Stimulated activated CD4-positive, alpha-beta T cell treated with anti-CD3 and anti-CD28 coated beads, Interleukin-1b, Interleukin-23, amount 100 ng/mL, for 1 hour (primary cell): ENCODE results near the gene DOCK8.
A peak's percentile ranks its signal among the peaks of the same experiment; 100 is the strongest.

Experiments used
- DNase-seq, 2 donors: peaks; one replicate each; pipeline ENCODE4 v3.0.0-alpha.2; 2020; ENCODE audit warnings: low read depth in 2 of 2

DOCK8 gene

GRCh38 chr9:306907-307306, 92.2 kb downstream of the DOCK8 start:
- DNase-seq: peak in 1 of 2 donors; percentile 7

- no peak for DNase-seq
Measured at GRCh38 chr9:311841-312240, 97.2 kb downstream of the DOCK8 start.

GRCh38 chr9:312596-313320, 98.1 kb downstream of the DOCK8 start:
- DNase-seq: no peak

- no peak for DNase-seq
Measured at GRCh38 chr9:316382-316965, 101.8 kb downstream of the DOCK8 start.

GRCh38 chr9:318646-319045, 104.0 kb downstream of the DOCK8 start:
- no peak for DNase-seq

GRCh38 chr9:324971-325370, 110.3 kb downstream of the DOCK8 start:
- DNase-seq: no peak

- DNase-seq: no peak
Measured at GRCh38 chr9:326667-327066, 112.0 kb downstream of the DOCK8 start.

GRCh38 chr9:328453-328852, 113.8 kb downstream of the DOCK8 start:
- DNase-seq: no peak

GRCh38 chr9:331197-331596, 116.5 kb downstream of the DOCK8 start:
- no peak for DNase-seq

- DNase-seq: no peak
Measured at GRCh38 chr9:335373-335772, 120.7 kb downstream of the DOCK8 start.

- DNase-seq: no peak
Measured at GRCh38 chr9:336039-336438, 121.4 kb downstream of the DOCK8 start.

GRCh38 chr9:338602-339001, 123.9 kb downstream of the DOCK8 start:
- DNase-seq: no peak

- no peak for DNase-seq
Measured at GRCh38 chr9:341634-342421, 127.2 kb downstream of the DOCK8 start.

- no peak for DNase-seq
Measured at GRCh38 chr9:343773-344172, 129.1 kb downstream of the DOCK8 start.

GRCh38 chr9:346111-346571, 131.5 kb downstream of the DOCK8 start:
- no peak for DNase-seq

- DNase-seq: no peak
Measured at GRCh38 chr9:347667-348292, 133.1 kb downstream of the DOCK8 start.

GRCh38 chr9:350384-350783, 135.7 kb downstream of the DOCK8 start:
- DNase-seq: no peak

- no peak for DNase-seq
Measured at GRCh38 chr9:351916-352315, 137.3 kb downstream of the DOCK8 start.

- DNase-seq: no peak
Measured at GRCh38 chr9:353077-353476, 138.4 kb downstream of the DOCK8 start.

GRCh38 chr9:354453-354852, 139.8 kb downstream of the DOCK8 start:
- no peak for DNase-seq

GRCh38 chr9:357560-357959, 142.9 kb downstream of the DOCK8 start:
- DNase-seq: no peak

GRCh38 chr9:362561-363273, 148.1 kb downstream of the DOCK8 start:
- no peak for DNase-seq
